IPS-15b (cell line): ENCODE data around the gene SEMA5B.

Source experiments
- H3K27me3 ChIP-seq: one replicate; pipeline ENCODE4 v1.6.1; 2013; ENCODE audit warnings: low read length; ENCODE audit not compliant: control insufficient read depth, insufficient read depth
- H3K36me3 ChIP-seq: one replicate; pipeline ENCODE4 v1.6.1; 2013; ENCODE audit warnings: low read length; ENCODE audit not compliant: control insufficient read depth, insufficient read depth
- H3K4me1 ChIP-seq: one replicate; pipeline ENCODE4 v1.6.1; 2013; ENCODE audit warnings: mild to moderate bottlenecking, low read length; ENCODE audit not compliant: control insufficient read depth, insufficient read depth
- H3K4me3 ChIP-seq: one replicate; pipeline ENCODE4 v1.5.1; 2013; ENCODE audit warnings: low read depth, low read length
- H3K9ac ChIP-seq: one replicate; pipeline ENCODE4 v1.6.1; 2013; ENCODE audit warnings: low read depth, mild to moderate bottlenecking, low read length
- H3K9me3 ChIP-seq: one replicate; pipeline ENCODE4 v1.6.1; 2013; ENCODE audit warnings: mild to moderate bottlenecking, low read length; ENCODE audit not compliant: control insufficient read depth, insufficient read depth

The SEMA5B gene

DNA sequence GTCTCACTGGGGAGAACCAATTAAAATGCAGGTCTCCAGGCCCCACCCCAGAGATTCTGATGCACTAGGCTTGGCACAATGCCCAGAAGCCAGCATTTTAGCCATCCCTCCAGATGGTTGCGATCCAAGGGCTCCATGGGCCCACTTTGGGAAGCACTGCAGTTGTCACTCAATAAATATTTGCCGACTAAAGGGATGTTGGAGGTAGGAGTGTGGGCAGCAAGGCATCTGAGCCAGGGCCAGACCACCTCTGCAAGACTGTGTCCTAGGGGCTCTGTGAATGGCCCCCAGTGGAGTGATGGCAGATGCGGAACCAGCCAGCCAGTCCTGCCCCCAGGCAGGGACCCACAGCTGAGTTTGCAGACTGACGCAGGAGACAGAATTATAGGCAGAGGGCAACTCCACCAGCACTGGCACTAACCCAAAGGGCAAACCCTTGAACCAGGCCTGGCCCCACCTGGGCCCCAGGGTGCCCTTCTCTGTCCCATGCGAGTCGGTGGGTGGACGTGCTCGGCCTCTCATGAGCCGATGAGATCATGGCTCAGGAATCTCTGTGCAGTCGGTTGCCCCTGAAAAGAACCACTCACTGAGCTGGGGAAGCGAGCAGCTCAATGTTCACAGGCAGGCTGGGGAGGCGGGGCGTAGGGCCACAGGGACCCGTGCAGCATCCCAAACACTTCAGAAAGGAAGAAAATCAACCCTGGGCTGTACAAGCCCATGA, 49.7 kb downstream of the SEMA5B start:
- Histone ChIP-seq H3K9ac (no peak overlapping the region), H3K4me3 (no peak overlapping the region), H3K27me3 (peaks cover 18% of the 10 kb centered on the region), H3K4me1 (peaks cover 39% of the 10 kb centered on the region), H3K36me3 (no peaks in the 10 kb centered on the region), H3K9me3 (no peaks in the 10 kb centered on the region)

- Histone ChIP-seq H3K4me3 (no peak overlapping the region), H3K4me1 (peaks cover 30% of the 10 kb centered on the region), H3K27me3 (peaks cover 6% of the 10 kb centered on the region), H3K9ac (no peak overlapping the region), H3K9me3 (no peaks in the 10 kb centered on the region), H3K36me3 (no peaks in the 10 kb centered on the region)
These were observed 51.7 kb downstream of the SEMA5B start for GRCh38 chr3:122975924-122976293.

DNA sequence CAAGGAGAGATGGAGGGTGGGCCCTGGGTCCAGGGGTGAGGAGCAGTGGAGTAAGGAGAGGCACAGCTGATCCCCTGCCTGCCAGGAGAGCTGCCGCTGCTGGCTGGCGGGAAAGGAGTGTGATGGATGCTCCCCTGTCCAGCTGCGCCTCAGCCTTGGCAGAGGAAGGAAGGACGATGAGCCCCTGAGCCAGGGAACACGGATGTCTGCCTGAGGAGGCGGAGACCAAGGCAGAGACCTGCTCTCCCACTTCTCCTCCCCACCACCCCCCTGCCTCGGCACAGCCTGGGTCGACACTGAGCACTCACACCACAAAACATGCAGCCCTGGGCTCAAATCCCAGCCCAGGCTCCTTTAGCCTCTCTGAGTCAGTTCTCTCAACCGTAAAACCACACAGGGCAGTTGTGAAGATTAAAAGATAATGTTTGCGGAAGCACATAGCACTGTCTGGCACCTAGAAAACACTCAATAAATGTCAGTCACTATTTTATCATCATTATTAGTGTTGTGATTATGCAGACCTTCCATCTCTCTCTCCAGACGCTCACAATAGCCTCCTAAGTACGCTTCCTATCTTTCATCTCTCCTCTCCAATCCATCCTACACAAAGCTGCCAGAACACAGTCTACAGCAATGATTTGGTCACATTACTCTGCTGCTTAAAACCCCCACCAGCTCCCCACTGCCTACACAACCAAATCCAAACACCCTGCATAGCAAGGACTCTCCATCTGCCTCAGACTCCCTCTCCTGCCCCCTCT, 52.2 kb downstream of the SEMA5B start:
- Histone ChIP-seq H3K9ac (no peak overlapping the region), H3K9me3 (no peaks in the 10 kb centered on the region), H3K4me3 (peak overlapping the region; percentile 16), H3K4me1 (peaks cover 30% of the 10 kb centered on the region), H3K27me3 (peaks cover 2% of the 10 kb centered on the region), H3K36me3 (no peaks in the 10 kb centered on the region)

- Histone ChIP-seq H3K4me1 (peaks cover 30% of the 10 kb centered on the region), H3K36me3 (no peaks in the 10 kb centered on the region), H3K4me3 (peak overlapping the region; percentile 16), H3K9me3 (no peaks in the 10 kb centered on the region), H3K9ac (no peak overlapping the region), H3K27me3 (peaks cover 2% of the 10 kb centered on the region)
These were observed 52.8 kb downstream of the SEMA5B start for GRCh38 chr3:122974764-122975162.

- Histone ChIP-seq H3K9ac (no peak overlapping the region), H3K36me3 (no peaks in the 10 kb centered on the region), H3K9me3 (no peaks in the 10 kb centered on the region), H3K27me3 (peaks cover 2% of the 10 kb centered on the region), H3K4me3 (no peak overlapping the region), H3K4me1 (peaks cover 30% of the 10 kb centered on the region)
These were observed 53.5 kb downstream of the SEMA5B start for GRCh38 chr3:122973893-122974615.

DNA sequence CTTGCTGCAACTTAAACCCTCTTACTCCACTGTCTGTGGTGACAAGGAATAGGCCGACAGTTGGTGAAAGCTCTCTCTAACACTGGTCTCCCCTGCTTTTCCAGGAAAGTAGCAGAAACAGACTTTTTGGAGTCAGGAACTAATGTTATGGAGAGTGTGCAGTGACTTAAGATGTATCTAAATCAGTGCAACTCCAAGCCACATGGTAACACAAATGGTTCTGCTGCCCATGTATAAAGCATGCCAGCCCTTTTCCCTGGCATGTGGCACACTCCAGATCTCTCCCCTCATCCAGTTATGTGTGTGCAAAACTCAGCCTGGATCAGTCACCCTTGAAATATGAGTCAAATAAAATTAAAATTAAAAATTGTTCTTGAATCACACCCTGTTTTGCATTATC, 55.4 kb downstream of the SEMA5B start:
- Histone ChIP-seq H3K9me3 (no peaks in the 10 kb centered on the region), H3K36me3 (no peaks in the 10 kb centered on the region), H3K27me3 (no peaks in the 10 kb centered on the region), H3K4me3 (no peak overlapping the region), H3K9ac (no peak overlapping the region), H3K4me1 (peaks cover 17% of the 10 kb centered on the region)

DNA sequence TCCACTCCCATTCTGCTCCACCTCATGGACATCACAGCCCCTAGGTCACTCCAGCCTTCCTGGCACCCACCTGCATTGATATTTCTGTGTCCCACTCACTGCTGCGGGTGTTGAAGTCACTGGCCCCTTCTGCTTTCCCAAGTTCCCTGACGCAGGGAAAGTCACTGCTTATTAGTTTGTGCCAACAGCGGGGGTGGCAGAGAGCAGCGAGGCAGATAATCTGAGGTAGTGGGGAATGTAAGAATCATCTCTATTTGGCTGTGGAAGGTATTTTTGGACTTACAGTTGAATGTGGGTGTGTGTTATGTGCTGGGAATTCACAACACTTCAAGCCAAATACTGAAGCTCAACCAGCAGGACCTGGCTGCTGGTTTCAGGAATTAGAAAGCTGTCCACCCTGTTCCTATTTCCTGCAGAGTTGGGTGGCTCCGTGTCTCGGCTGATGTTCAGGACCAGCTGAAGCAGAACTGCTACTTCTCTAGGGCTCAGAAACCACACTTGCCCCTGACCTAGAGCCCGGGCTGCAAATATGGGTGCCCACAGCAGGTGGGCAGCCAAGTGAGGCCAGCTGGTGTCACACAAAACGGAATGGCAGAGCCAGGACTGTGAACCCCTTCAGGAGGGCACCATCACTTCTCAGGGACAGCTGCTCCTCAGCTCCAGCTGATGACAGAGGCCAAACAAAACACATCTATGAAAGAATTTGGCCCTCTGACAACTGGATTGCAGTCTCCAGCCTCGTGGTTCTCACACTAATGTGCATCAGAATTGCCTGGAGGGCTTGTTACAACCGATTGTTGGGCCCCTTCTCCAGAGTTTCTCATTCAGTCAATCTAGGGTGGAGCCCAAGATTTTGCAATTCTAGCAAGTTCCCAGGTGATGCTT, 57.7 kb downstream of the SEMA5B start:
- no peaks in the 10 kb centered on the region for H3K9me3 ChIP-seq
- H3K4me1 ChIP-seq: peaks cover 7% of the 10 kb centered on the region
- H3K27me3 ChIP-seq: no peaks in the 10 kb centered on the region
- no peaks in the 10 kb centered on the region for H3K36me3 ChIP-seq
- H3K4me3 ChIP-seq: no peak overlapping the region
- no peak overlapping the region for H3K9ac ChIP-seq

DNA sequence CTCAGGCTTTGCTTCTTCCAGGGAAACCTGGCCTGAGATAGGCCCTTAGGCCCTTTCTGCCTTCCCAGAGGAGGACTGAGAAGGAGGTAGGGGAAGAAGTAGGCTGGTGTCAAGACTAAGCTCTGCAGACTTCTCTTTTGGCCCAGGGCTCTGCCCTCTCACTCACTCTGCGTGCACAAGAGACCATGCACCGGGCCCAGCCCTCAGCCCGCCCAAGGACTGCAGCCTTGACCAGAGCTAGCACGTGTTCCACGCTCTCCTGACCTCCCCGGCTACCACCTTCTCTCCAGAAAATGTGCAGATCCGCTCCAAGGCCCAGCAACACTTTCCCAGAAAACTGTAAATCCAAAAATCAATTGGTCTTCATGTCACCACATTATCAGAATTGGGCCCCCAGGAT, 59.8 kb downstream of the SEMA5B start:
- Histone ChIP-seq H3K4me1 (peaks cover 8% of the 10 kb centered on the region), H3K27me3 (no peaks in the 10 kb centered on the region), H3K9ac (no peak overlapping the region), H3K4me3 (no peak overlapping the region), H3K36me3 (no peaks in the 10 kb centered on the region), H3K9me3 (no peaks in the 10 kb centered on the region)

GRCh38 chr3:122967356-122967755, 60.2 kb downstream of the SEMA5B start:
- Histone ChIP-seq H3K4me3 (no peak overlapping the region), H3K9me3 (no peaks in the 10 kb centered on the region), H3K9ac (no peak overlapping the region)

GRCh38 chr3:122966045-122966444, 61.5 kb downstream of the SEMA5B start:
- Histone ChIP-seq H3K4me1 (peaks cover 8% of the 10 kb centered on the region), H3K4me3 (no peak overlapping the region), H3K9me3 (no peaks in the 10 kb centered on the region), H3K36me3 (no peaks in the 10 kb centered on the region), H3K9ac (no peak overlapping the region), H3K27me3 (no peaks in the 10 kb centered on the region)

More at GRCh38 chr3:122967356-122967755, 60.2 kb downstream of the SEMA5B start:
- Histone ChIP-seq H3K27me3 (no peaks in the 10 kb centered on the region), H3K36me3 (no peaks in the 10 kb centered on the region), H3K4me1 (peaks cover 8% of the 10 kb centered on the region)

- Histone ChIP-seq H3K9ac (no peak overlapping the region), H3K4me3 (no peak overlapping the region), H3K9me3 (no peaks in the 10 kb centered on the region), H3K36me3 (no peaks in the 10 kb centered on the region), H3K27me3 (no peaks in the 10 kb centered on the region), H3K4me1 (peaks cover 10% of the 10 kb centered on the region)
These were observed 62.8 kb downstream of the SEMA5B start for GRCh38 chr3:122964811-122965210.
